GM12892 (cell line): ENCODE results near the gene TSPAN5.

ENCODE experiments used
- POLR2A ChIP-seq: IDR thresholded peaks from 2 replicates; pipeline ENCODE4 v1.6.1; 2011; ENCODE audit warnings: low read depth, low read length, control low read depth
- POLR2AphosphoS5 ChIP-seq: IDR thresholded peaks from 2 replicates; pipeline ENCODE4 v1.6.1; 2011; ENCODE audit warnings: low read depth, low read length, control low read depth
- TAF1 ChIP-seq: IDR thresholded peaks from 2 replicates; pipeline ENCODE4 v1.6.1; 2011; ENCODE audit warnings: low read depth, mild to moderate bottlenecking, control low read depth, low read length, borderline replicate concordance

GRCh38 chr4:98658287-98659105 lies at the start of gene TSPAN5:
- TF ChIP-seq POLR2A (no peak), TAF1 (no peak), POLR2AphosphoS5 (no peak)
